DOHH2 (cell line): ENCODE results near the gene CPLX1.

Experiments used
- H3F3A ChIP-seq: fragments of 200-600 bp; sonication (generic), shearing (Covaris generic); 2 replicates; pipeline ENCODE4 v1.6.0; 2016; ENCODE audit warnings: antibody characterized with exemption, mild to moderate bottlenecking; ENCODE audit not compliant: control insufficient read depth, insufficient read depth
- H3K27ac ChIP-seq: fragments of 200-600 bp; sonication (generic); 2 replicates; pipeline ENCODE4 v1.5.1; 2014; ENCODE audit warnings: low read depth, mild to moderate bottlenecking, low read length, moderate library complexity
- H3K27me3 ChIP-seq: fragments of 200-600 bp; sonication (generic); 2 replicates; pipeline ENCODE4 v1.6.1; 2014; ENCODE audit warnings: mild to moderate bottlenecking, low read length, mixed read lengths; ENCODE audit not compliant: control insufficient read depth
- H3K36me3 ChIP-seq: fragments of 200-600 bp; sonication (generic); 2 replicates; pipeline ENCODE4 v1.6.1; 2014; ENCODE audit warnings: mild to moderate bottlenecking, low read length, moderate library complexity, mixed read lengths; ENCODE audit not compliant: control insufficient read depth
- H3K4me1 ChIP-seq: fragments of 200-600 bp; sonication (generic); 2 replicates; pipeline ENCODE4 v1.6.1; 2014; ENCODE audit warnings: mild to moderate bottlenecking, low read length, mixed read lengths; ENCODE audit not compliant: control insufficient read depth
- H3K4me2 ChIP-seq: fragments of 200-600 bp; sonication (generic); 2 replicates; pipeline ENCODE4 v1.6.0; 2014; ENCODE audit warnings: mild to moderate bottlenecking, low read length, moderate library complexity
- H3K4me3 ChIP-seq: fragments of 200-600 bp; sonication (generic); 2 replicates; pipeline ENCODE4 v1.5.1; 2014; ENCODE audit warnings: mild to moderate bottlenecking, low read length, mixed read lengths
- H3K79me2 ChIP-seq: fragments of 200-600 bp; sonication (generic); 2 replicates; pipeline ENCODE4 v1.6.1; 2014; ENCODE audit warnings: mild to moderate bottlenecking, low read length, mixed read lengths; ENCODE audit not compliant: control insufficient read depth
- H3K9me2 ChIP-seq: fragments of 200-600 bp; sonication (generic); replicated peaks from 2 replicates; pipeline ENCODE4 v1.6.1; 2014; ENCODE audit warnings: mild to moderate bottlenecking, low read length, mixed read lengths; ENCODE audit not compliant: control insufficient read depth
- H3K9me3 ChIP-seq: fragments of 200-600 bp; sonication (generic); 2 replicates; pipeline ENCODE4 v1.6.1; 2014; ENCODE audit warnings: antibody characterized with exemption, low read length, mixed read lengths; ENCODE audit not compliant: control insufficient read depth, insufficient read depth
- H4K20me1 ChIP-seq: fragments of 200-600 bp; sonication (generic); 2 replicates; pipeline ENCODE4 v1.6.0; 2014; ENCODE audit warnings: low read depth, mild to moderate bottlenecking, antibody characterized with exemption, low read length, moderate library complexity; ENCODE audit not compliant: control insufficient read depth, insufficient read depth
- EZH2phosphoT487 ChIP-seq: fragments of 200-600 bp; sonication (generic); IDR thresholded peaks from 2 replicates; pipeline ENCODE4 v1.6.1; 2017; ENCODE audit warnings: borderline replicate concordance, mild to moderate bottlenecking, antibody characterized with exemption, low read length, moderate library complexity, mixed read lengths
- TF ChIP-seq, protein P1 (sequence below): fragments of 200-600 bp; sonication (generic); IDR thresholded peaks from one replicate; pipeline ENCODE4 v1.5.1; 2014; ENCODE audit warnings: antibody characterized with exemption, mild to moderate bottlenecking, low read depth, low read length; ENCODE audit not compliant: poor library complexity, severe bottlenecking

Gene CPLX1

DNA sequence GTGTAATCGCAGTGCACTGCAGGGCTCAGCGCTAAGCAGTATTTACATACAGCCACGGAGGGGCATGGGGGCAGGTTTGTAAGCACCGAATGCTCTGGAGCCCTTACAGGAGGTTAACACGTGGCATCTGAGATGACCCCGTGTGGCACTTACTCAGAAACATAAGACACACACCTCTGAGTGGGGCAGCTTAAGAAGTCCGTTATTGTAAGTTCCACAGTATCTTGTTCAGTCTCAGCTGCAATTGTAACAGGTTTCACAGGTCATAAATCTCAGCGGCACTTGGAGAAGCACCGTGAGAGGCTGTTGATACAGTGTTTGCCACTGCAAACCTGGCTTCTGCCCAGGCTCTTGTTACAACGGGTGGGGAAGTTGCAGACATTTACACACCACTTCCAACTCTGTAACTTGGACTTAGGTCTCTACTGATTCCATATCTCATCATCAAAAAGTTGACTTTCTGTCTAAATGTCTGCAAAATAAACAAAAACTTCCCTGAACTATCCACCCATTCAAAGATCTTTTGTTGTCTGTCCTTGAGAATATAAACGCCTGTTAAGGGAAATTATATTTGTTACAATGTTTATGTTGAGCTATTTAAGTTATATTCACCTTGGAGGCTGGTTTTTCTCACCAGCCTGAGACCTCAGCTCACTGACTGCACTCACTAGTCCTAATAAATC, 10.3 kb downstream of the CPLX1 start:
- H3K27ac ChIP-seq: no peak overlapping the region
- TF ChIP-seq, protein P1, sequence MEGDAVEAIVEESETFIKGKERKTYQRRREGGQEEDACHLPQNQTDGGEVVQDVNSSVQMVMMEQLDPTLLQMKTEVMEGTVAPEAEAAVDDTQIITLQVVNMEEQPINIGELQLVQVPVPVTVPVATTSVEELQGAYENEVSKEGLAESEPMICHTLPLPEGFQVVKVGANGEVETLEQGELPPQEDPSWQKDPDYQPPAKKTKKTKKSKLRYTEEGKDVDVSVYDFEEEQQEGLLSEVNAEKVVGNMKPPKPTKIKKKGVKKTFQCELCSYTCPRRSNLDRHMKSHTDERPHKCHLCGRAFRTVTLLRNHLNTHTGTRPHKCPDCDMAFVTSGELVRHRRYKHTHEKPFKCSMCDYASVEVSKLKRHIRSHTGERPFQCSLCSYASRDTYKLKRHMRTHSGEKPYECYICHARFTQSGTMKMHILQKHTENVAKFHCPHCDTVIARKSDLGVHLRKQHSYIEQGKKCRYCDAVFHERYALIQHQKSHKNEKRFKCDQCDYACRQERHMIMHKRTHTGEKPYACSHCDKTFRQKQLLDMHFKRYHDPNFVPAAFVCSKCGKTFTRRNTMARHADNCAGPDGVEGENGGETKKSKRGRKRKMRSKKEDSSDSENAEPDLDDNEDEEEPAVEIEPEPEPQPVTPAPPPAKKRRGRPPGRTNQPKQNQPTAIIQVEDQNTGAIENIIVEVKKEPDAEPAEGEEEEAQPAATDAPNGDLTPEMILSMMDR: no peak
- no peak for TF ChIP-seq EZH2phosphoT487
- no peaks in the 10 kb centered on the region for H3K79me2 ChIP-seq
- no peaks in the 10 kb centered on the region for H3K36me3 ChIP-seq
- no peaks in the 10 kb centered on the region for H3K9me3 ChIP-seq
- 0 out of 2 replicates have a peak, but pooled peaks cover 2% of the 10 kb centered on the region for H3F3A ChIP-seq
- peaks cover 9% of the 10 kb centered on the region; the same call in 1 of the 2 replicates for H3K27me3 ChIP-seq
- no peak overlapping the region for H3K4me3 ChIP-seq
- peaks cover 11% of the 10 kb centered on the region for H3K4me1 ChIP-seq
- H3K9me2 ChIP-seq: no peaks in the 10 kb centered on the region
- H4K20me1 ChIP-seq: no peaks in the 10 kb centered on the region
- H3K4me2 ChIP-seq: no peak overlapping the region

DNA sequence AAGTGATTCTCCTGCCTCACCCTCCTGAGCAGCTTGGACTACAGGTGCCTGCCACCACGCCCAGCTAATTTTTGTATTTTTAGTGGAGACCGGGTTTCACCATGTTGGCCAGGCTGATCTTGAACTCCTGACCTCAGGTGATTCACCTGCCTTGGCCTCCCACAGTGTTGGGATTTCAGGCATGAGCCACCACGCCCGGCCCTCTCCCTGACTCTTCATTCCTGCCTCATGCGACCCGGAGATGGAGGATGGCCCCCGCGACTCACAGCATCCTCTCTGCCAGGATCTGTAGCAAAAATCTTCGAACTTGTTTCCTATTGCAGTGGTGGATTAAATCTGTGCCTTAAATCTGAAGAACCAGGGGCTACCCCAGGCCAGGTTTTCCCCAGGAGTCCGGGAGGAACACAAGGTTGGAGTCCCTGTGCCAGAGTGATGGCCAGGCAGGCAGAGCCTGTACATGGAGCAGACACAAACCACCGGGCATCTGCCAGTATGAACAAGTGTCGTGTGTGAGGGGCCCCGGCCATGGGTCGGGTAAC, 11.5 kb downstream of the CPLX1 start:
- no peak overlapping the region for H3K27ac ChIP-seq
- peaks cover 20% of the 10 kb centered on the region for H3K4me1 ChIP-seq
- no peaks in the 10 kb centered on the region for H3K9me3 ChIP-seq
- 0 out of 2 replicates have a peak, but pooled peaks cover 2% of the 10 kb centered on the region for H3F3A ChIP-seq
- no peak overlapping the region for H3K4me2 ChIP-seq
- no peaks in the 10 kb centered on the region for H3K36me3 ChIP-seq
- H3K27me3 ChIP-seq: peaks cover 9% of the 10 kb centered on the region; the same call in 1 of the 2 replicates
- H3K79me2 ChIP-seq: no peaks in the 10 kb centered on the region
- H4K20me1 ChIP-seq: no peaks in the 10 kb centered on the region
- H3K4me3 ChIP-seq: no peak overlapping the region
- no peak for TF ChIP-seq EZH2phosphoT487
- TF ChIP-seq, protein P1: no peak
- H3K9me2 ChIP-seq: no peaks in the 10 kb centered on the region

DNA sequence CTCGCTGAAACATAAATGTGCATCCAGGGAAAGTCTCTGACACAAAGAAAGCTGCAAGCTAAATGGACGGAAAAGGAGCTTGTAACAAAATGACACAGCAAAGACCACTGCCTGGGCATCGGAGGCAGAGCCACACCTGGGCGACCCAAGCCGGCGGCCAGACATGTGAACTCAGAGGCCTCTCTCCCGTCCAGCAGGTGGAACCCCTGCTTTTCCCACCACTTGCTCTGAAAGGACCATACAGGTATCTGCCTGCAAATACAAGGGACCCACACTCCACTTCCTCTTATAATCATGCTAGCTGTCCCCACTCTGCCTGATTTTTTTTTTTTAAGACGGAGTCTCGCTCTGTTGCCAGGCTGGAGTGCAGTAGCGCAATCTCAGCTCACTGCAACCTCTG, 12.0 kb downstream of the CPLX1 start:
- TF ChIP-seq, protein P1: no peak
- no peak for TF ChIP-seq EZH2phosphoT487
- Histone ChIP-seq H3K4me2 (no peak overlapping the region), H3K27me3 (peaks cover 9% of the 10 kb centered on the region; the same call in 1 of the 2 replicates), H3K9me3 (no peaks in the 10 kb centered on the region), H3K9me2 (no peaks in the 10 kb centered on the region), H3K4me1 (peaks cover 25% of the 10 kb centered on the region), H3K79me2 (no peaks in the 10 kb centered on the region), H3K36me3 (no peaks in the 10 kb centered on the region), H3K4me3 (no peak overlapping the region), H3F3A (0 out of 2 replicates have a peak, but pooled peaks cover 2% of the 10 kb centered on the region), H3K27ac (no peak overlapping the region), H4K20me1 (no peaks in the 10 kb centered on the region)
